ENCODE measurements around the gene TAGLN2.
"Not testable (repeated sequence)": the region's sequence is repeated elsewhere in the genome, so short reads cannot be mapped to it uniquely, and the experiment has no call there.

The TAGLN2 gene

DNA sequence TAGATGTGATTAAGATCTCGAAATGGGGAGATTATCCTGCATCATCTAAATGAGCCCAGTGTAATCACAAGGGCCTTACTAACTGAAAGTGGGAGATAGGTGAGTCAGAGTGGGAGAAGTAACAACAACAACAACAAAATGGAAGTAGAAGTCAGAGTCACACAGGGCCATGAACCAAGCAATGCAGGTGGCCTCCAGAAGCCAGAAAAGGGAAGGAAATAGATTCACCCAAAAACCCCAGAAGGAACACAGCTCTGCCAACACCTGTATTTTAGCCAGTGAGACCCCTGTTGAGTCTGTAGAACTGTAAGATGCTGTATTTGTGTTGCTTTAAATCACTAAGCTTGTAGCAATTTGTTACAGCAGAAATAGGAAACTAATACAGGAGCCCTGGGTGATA is 4.1 kb downstream of the TAGLN2 start:
- DNase-seq (ENCODE audit: low read depth): peak; percentile 43

DNA sequence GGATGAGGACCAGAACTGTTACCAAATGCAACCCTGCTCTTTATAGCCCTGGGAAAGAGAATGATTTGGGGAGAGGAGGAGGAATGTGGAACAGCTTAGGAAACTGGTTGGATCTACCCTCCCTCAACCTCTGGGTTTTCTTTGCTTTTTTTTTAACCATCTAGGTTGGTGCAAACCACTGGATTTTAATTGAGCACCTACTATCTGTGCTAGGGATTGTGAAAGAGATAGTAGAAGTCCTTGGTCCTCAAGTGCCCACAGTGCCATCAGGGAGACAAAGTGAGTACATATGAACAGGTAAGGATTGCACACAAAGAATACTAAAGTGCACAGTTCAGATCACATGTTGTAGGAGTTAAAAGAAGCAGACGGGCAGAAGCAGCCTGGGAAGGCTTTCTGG is 4.7 kb downstream of the TAGLN2 start:
- DNase-seq (ENCODE audit: low read depth): no peak

DNA sequence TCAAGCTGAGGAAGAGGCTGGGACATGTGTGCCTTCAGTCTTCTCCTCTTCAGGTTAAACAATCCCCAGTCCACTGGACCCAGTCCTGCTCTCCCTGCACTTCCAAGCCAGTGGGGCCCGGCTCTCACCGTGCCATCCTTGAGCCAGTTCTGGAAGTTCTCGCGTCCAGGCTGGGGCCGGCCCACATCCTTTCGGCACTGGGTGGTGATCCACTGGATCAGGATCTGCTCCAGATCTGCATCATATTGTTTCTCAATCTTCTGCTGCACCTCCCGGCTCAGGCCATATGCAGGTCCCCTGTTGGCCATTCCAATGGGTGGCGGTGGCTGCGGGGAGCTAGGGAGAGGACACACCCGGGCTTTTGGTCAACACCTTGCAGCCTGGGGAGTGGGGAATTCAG is 5.1 kb downstream of the TAGLN2 start:
- DNase-seq (ENCODE audit: low read depth): no peak

DNA sequence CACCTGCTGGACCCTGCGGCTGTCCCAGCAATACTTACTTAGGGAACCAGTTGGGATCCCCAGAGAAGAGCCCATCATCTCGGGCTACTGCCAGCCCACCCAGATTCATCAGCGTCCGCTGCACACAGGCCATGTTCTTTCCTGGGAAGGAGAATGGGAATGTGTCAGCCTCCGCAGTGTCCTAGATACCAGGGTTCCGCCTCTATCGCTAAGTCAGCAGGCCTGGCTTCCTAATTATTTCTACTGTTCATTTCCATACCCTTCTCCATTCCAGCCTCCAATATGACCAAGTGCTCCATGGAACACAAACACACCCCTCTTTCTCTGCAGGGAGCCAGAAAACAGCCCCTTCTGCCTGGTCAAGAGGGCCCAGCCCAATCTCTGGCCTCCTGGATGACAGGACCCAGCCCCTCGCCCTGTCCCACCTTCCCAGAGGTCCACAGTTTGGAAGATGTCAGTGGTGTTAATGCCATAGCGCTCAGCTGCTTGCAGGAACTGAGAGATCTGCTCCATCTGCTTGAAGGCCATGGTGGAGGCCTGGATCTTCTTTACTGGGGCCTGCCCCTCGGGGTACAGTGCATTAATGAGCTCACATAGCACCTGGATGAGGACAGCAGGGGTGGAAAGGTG is 6.0 kb downstream of the TAGLN2 start:
- DNase-seq (ENCODE audit: low read depth): no peak

DNA sequence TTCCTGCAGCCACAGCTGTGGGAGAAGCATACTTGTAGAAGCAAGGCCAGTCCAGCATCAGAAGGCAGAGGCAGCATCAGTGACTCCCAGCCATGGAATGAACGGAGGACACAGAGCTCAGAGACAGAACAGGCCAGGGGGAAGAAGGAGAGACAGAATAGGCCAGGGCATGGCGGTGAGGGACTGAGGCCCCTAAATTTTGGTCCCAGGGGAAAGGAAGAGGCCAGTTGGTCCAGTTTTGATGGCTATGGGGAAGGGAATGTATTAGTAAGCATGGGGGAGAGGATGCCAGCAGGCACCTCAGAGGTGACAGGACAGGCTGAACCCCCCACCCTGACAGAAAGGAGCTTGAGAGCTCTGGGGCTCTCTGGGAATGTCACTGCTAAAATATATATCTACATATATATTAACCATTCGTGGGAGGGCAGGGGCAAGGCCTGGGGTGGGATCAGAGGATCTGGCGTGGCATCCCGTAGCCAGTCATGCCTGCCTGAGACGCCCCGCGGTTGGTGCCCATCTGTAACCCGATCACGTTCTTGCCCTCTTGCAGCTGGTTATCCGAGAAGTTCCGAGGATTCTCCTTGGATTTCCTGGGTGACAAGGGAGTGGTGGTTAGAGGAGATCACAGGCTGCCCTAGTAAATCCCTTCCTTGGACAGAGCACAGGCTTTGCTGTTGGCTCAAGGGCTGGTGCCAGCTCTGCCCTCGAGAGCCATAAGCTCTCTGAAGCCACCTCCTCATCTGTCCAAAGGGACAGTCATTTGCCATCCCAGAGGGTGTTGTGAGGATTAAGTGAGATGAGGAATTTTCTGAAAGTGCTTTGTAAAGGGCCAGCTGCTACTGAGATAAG is 6.7 kb downstream of the TAGLN2 start:
- no peak for DNase-seq (ENCODE audit: low read depth)

DNA sequence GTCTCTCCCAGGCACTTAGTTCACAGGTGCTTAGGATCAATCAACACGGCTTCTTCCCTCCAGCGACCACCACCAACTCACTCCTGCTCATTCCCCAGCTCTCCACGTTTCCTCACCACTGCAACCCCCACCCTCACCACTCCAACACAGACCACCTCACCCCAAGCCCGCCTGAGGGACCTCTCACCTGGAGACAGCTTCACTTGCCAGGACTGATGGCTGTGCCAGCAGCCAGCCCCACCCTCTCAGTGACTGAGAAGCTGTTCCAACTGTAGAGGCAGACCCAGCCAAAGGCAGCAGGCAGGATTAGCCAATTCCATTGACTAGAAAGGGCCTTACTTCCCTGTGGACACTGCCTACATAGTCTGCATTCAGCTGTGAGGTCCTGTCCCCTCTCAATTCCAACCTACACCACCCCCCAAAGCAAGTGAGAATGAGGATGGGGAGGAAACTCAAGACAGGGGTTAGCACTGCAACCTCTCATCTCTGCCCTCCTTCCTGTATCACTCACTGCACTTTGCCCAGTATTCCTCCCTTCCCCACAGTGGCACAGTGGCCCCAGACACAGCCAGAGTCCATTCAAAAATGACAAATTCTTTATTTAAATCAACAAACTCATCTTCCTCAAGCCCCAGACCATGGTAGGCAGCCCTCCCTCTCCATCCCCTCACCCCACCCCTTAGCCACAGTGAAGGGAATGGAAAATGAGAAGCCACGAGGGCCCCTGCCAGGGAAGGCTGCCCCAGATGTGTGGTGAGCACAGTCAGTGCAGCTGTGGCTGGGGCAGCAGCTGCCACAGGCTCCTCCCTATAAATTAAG is 7.6 kb downstream of the TAGLN2 start:
- DNase-seq (ENCODE audit: low read depth): no peak

DNA sequence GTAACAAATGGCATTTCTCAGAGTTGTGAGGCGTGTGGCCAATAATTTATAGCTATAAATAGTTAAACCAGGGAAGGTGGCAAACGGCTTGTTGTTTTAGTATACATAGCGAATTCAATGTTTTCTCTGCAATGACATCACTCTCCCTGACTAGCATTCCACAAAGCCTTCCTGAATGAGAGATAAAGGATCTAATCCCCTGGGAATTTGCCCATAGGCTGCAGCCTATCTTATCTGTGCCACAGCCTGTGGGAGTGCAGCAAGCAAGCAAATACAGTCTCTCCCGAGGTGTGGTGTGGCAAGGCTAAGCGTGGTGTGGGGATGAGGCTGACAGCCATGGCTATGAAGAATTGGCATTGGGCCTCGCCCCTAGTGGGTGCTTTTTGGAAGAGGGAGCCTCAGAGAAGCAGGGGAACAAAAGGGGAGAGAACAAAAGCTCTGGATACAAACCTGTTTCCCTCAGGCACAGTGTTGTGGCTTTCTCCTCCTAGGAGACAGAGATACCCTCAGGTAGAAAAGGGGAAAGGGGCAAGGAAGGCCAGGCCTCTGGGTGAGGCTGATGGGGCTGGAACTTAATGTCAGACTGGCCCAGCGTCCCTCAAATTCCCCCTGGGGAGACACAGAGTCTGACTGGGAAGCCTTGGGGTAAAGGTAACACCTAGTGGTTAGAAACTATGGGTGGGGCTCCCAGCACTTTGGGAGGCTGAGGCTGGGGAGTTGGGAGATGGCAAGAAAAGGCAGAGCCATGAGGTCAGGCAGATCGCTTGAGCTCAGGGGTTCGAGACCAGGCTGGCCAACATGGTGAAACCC is 8.9 kb downstream of the TAGLN2 start:
- peak; percentile 71 for DNase-seq (ENCODE audit: low read depth)

DNA sequence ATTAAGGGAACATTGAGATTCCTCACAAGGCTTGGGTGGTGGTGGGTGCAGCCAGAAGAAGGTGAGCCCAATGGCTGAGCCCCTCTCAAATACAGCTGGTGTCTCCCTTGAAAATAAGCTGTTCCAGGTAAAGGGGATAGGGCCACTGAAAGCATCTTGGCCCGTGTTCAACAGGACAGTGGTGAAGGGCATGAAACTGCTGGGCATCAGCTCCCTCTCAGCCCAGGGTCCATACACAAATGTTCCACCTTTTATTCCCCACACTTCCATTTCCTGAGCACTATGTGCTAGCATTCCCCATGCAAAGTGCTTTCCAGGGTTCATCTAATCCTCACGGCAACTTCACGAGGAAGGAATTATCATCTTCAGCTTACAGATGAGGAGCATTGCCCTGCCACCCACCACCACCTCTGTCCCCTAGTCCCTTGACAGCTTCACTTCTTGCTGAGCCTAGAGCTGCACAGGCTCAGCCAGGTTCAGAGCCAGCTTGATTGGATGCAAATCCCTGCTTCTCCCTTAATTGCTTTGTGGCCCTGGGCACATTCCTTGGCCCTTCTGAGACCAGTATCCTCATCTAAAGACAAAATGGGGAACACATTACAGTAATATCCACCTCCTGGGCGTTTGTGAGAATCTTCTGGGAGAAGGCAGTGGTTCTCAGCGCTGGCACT is 9.6 kb downstream of the TAGLN2 start:
- no peak for DNase-seq (ENCODE audit: low read depth)

DNA sequence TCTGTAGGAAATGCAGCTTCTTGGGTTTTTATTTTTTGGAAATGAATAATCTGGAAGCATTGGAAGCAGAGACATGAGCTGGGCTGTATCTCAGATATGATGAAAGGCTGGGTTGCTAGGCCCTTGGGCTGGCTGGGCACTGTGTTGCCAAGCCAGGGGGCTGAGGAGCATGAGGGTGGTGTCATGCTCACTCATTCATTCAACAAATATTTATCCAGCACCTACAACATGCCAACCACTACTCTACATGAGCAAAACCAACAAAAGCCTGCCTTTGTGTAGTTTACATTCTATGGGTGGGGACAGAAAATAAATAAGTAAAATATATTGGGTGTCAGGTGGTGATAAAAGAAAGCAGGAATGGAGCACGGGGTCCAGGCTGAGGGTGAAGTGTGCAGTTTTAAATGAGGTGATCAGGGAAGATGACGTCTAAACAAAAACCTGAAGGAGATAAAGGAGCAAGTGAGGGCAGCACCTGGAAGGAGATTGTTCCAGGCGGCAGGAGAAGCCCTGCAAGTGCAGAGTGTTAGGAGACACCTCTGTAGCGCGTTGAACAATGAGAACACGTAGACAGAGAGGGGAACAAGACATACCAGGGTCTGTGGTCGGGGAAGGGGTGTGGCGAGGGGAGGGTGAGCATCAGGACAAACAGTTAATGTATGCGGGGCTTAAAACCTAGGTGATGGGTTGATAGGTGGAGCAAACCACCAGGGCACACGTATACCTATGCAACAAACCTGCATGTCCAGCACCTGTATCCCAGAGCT is 10.9 kb downstream of the TAGLN2 start:
- no peak for DNase-seq (ENCODE audit: low read depth)

DNA sequence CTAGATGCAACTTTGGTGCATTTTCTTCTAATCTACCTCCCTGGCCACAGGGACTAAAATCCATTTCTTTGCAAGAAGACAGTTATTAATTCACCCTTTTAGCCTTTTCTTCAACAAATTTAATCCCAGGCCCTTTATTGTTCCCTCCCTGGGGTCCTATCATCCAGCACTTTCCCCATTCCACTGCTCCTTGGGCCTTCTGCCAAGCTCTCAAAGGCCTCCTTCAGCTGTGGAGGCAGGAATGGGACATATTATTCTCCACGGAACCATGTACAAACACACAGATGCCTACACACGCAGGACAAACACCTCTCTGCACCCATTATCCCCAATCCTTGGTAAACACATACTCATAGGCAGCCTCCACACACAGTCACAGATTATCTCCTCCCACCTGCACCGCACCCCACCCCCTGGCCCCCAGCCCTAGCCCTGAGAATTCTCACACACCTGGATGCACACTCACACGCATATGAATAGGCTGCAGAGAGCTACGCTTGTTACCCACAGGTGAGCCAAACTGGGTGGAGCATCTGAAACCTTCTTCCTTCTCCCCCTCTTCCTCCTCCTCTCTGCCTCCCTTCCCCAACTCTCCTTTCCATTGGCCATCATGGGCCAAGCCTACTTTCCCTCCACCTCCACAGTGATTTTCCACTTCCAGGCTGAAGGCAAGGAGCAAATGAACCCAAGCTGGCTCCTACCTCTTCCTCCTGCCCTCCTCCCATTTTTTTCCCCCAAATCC is 11.7 kb downstream of the TAGLN2 start:
- DNase-seq (ENCODE audit: low read depth): no peak

DNA sequence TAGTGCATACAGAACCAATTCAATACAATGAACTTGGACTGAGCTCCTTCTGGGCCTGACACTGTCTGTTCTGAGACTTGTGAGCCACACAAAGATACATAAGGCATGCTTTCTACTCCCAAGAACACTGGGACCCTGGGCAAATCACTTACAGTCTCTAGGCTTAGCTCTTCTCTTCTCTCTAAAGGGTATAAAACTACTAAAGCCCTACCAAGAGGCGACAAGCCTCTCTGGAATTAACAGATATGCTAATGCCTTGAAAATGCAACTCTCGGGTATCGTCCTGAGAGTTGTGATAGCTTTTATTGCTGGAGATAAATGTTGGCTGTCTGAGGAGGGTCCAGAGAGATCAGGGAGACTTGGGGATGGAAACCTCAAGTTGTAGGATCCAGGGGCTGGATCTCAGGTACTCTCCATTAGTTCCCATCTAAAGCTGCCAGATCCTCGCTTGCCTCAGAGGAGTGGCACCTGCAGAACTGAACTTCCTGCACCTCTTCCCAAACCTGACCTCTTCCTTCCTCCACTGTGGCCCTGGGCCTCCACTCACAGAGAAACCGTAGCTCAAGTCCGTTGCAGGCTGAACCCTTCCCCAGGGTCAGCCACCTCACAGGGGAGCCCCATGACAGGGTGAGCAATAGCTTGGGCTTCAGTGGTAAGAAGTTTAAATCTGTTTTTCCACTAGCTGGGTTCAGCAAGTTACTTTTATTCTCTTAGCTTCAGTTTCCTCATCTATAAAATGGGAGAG is 13.8 kb downstream of the TAGLN2 start:
- no peak for DNase-seq (ENCODE audit: low read depth)

DNA sequence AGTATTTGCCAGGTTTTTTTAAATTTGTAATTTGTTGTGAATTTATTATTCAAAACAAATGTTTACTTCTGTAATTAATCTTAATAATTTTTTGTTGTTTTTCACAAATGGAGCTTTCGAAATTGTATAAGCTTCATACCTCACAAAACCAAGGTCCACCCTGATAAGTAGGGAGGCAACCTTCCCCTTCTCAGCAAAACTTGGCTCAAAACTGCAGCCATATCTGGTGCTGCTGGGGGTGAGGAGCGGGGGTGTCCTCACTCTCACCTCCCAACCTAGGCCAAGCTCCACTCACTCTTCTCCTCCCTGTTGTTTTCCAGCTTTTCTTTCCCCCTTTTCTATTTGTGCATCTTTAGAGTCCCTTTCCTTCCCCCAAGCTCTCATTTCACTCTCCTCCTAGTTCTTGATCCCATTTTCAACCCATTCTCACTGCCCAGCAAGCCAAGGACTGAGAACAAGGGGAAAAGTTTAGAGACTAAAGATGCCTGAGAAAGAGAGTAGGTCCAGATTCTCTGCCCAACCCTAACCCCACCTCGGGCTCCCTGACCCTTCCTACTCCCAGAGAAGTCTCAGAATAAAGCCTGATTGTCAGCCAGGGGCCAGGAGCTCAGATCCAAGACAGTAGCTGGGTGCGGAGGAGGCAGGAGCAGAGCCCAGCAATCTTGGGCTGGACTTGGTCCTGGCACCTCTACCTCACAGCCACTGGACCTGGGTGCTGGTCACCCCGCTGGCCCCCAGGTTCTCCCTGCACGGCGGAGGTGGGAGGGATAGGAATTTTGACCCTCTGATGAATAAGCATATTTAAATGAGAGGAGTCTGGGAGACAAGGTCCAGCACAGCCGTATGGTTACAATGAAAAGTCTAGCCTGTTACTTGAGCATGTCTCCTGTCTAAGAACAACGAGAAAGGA is 17.0 kb downstream of the TAGLN2 start:
- DNase-seq (ENCODE audit: low read depth): no peak

DNA sequence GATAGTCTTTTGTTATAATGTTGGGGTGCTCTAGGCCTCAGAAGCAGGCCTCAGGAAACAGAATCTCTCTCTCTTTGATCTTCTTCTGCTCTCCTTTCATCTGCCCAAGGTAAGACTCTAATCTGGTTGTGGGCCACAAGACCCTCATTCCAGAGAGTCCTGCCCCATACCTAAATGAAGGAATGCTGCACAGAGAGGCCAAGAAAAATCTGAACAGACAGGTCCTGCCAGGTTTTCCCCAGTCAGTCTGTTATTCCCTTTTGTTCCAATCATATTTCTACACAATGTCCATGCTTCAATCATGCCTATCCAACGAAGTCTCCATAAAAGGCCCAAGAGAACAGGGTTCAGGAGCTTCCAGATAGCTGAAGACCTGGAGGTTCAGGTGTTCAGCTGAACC is 18.3 kb downstream of the TAGLN2 start:
- DNase-seq (ENCODE audit: low read depth): no peak

DNA sequence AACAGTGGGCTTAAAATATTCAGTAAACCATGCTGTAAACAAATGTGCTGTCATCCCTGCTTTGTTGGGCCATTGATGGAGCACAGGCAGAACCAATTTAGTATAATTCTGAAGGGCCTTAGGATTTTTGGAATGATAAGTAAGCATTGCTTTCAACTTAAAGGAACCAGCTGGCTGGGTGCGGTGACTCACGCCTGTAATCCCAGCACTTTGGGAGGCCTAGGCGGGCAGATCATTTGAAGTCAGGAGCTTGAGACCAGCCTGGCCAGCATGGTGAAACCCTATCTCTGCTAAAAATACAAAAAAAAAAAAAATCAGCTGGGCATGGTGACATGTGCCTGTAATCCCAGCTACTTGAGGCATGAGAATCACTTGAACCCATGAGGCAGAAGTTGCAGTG is 21.3 kb downstream of the TAGLN2 start:
- not testable (repeated sequence) for DNase-seq (ENCODE audit: low read depth)

DNA sequence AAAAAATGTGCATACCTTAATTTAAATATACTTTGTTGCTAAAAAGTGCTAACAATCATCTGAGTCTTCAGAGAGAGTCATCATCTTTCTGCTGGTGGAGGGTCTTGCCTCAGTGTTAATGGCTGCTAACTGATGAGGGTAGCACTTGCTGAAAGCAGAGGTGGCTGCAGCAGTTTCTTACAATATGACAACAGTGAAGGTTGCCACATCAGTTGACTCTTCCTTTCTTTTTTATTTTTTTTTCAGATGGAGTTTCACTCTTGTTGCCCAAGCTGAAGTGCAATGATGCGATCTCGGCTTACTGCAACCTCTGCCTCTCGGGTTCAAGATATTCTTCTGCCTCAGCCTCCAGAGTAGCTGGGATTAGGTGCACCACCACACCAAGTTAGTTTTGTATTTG is 22.8 kb downstream of the TAGLN2 start:
- DNase-seq (ENCODE audit: low read depth): no peak

DNA sequence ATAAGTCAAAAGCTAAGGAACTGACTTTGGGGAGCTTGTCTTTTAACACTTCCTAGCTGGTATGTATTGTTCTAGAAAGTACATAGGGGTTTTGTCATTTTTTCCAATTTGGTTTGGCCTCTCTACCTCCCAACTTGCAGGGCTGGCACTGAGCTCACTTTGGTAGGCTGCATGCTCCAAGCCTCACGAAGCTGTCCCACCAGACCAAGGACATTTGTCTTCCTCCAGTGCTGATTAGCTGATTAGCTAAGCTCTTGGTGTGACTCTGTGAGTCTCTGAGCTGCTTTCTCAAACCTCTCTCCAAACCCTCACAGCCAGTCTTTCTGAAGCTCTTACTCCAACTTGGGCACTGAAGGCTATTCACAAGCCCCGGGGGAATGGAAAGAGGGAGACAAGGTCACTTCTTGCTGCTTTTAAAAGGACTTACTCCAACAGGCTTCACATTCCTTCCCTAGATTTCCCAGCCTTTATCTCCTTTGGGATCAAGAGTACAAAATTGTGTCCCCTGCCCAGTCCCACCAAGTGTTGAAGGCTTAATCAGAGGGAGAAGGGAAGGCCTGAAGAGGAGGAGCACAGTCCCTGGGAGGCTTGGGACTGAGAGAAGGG is 24.4 kb downstream of the TAGLN2 start:
- no peak for DNase-seq (ENCODE audit: low read depth)

DNA sequence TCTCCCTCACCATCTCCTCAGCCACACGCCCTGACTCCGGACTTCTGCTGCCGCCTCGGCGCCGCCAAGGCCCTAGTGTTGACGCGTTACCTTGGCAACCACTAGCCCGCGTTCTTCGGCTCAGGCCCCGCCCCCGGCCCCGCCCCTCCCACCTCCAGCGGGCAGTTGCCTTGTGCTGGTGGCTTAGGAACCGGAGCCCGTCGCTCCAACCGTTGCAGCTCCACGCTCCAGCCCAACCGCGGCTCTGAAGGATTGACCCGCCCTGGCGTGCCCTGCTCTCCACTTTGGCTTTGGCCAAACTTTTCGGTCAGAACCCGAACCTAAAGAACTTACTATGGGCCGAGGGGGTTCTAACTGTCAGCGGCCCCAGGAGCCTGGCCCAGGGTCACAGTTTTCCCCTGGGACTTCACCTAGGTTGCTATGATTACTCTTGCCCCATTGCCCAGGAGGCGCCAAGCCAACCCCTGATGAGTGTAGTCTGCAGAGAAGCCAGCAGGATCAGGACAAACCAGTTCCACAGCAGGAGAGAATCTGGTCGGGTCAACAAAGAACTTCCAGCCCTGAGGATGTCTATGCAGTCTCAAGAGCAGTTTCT is 25.1 kb downstream of the TAGLN2 start, which contains the start of gene CFAP45:
TSS of gene CFAP45 (minus strand) at position 80 of the 595 bp plus-strand sequence. CDS start at position 13, 67 bp downstream.
- peak; percentile 84 for DNase-seq (ENCODE audit: low read depth)

All from iris pigment epithelial cell (primary cell).